HG02852 (cell line): Measurements from ENCODE around the gene IGF2BP2.

Source experiments
- ATAC-seq: cut with Tn5 transposase; IDR thresholded peaks from one replicate; pipeline ENCODE4 v1.9.1; 2021; ENCODE audit warnings: mild to moderate bottlenecking, moderate library complexity; ENCODE audit not compliant: unreplicated experiment

IGF2BP2 gene

GRCh38 chr3:185767002-185767688 lies 57.7 kb downstream of the IGF2BP2 start:
- ATAC-seq, result no peak

- no peak for ATAC-seq
Observed at GRCh38 chr3:185766329-185767001, 58.4 kb downstream of the IGF2BP2 start.

- no peak for ATAC-seq
Observed at GRCh38 chr3:185764980-185765370, 59.9 kb downstream of the IGF2BP2 start.

- ATAC-seq, result no peak
Observed at GRCh38 chr3:185764163-185764979, 60.5 kb downstream of the IGF2BP2 start.

- ATAC-seq, result no peak
Observed at GRCh38 chr3:185763347-185764005, 61.4 kb downstream of the IGF2BP2 start.

GRCh38 chr3:185760550-185760949 lies 64.3 kb downstream of the IGF2BP2 start:
- no peak for ATAC-seq

- ATAC-seq, result no peak
Observed at GRCh38 chr3:185760088-185760487, 64.8 kb downstream of the IGF2BP2 start.

- ATAC-seq, result no peak
Observed at GRCh38 chr3:185759512-185759911, 65.3 kb downstream of the IGF2BP2 start.

GRCh38 chr3:185758912-185759311 lies 65.9 kb downstream of the IGF2BP2 start:
- no peak for ATAC-seq

GRCh38 chr3:185757176-185757575 lies 67.7 kb downstream of the IGF2BP2 start:
- ATAC-seq, result no peak

GRCh38 chr3:185756477-185756876 lies 68.4 kb downstream of the IGF2BP2 start:
- no peak for ATAC-seq

GRCh38 chr3:185754920-185755319 lies 69.9 kb downstream of the IGF2BP2 start:
- ATAC-seq, result no peak

GRCh38 chr3:185753354-185753753 lies 71.5 kb downstream of the IGF2BP2 start:
- ATAC-seq, result no peak

- ATAC-seq, result no peak
Observed at GRCh38 chr3:185750702-185751101, 74.1 kb downstream of the IGF2BP2 start.

- no peak for ATAC-seq
Observed at GRCh38 chr3:185750015-185750414, 74.8 kb downstream of the IGF2BP2 start.

GRCh38 chr3:185746470-185746869 lies 78.4 kb downstream of the IGF2BP2 start:
- ATAC-seq, result no peak

GRCh38 chr3:185744997-185745843 lies 79.6 kb downstream of the IGF2BP2 start:
- ATAC-seq, result peak; percentile 75

- ATAC-seq, result no peak
Observed at GRCh38 chr3:185741586-185741985, 83.3 kb downstream of the IGF2BP2 start.

GRCh38 chr3:185740133-185740532 lies 84.7 kb downstream of the IGF2BP2 start:
- ATAC-seq, result no peak

- no peak for ATAC-seq
Observed at GRCh38 chr3:185739264-185739701, 85.6 kb downstream of the IGF2BP2 start.
